Measurements from ENCODE around the gene PTPA.

DNA sequence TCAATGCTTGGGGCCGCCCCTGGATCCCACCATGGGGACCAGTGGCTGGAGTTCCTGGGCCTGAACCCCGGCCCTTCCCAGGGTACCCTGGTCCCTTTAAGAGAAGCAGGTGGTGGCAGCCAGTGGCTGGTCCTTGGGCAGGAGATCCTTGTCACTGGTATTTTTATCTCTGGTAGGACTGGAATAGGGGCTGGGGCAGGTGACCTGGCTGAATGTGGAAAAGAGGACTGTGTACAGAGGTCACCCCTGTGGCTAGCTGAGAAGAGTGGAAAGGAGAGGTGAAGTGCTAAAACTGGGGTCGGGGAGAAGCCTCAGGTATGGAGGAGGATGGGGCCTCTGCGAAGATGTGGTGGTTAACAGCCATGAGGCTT is 7.6 kb upstream of the PTPA start:
- TF ChIP-seq EZH2 (IDR thresholded peaks at IDR 0.05; ENCODE audit: insufficient read depth, poor library complexity, severe bottlenecking): no peak
- TF ChIP-seq EZH2phosphoT487 (IDR thresholded peaks at IDR 0.05; ENCODE audit: insufficient read depth, low read depth): no peak

All from GM23248 (cell line).